Thymus (tissue), 11 donors: ENCODE data around the gene DHX58. TPM values are rescaled to one million over a fixed set of nuclear protein-coding genes. Genes with fewer than 3 reads are reported as not detected.

ENCODE experiments used
- DNase-seq, 9 donors: peaks; one replicate each; pipeline ENCODE4 v3.0.0-alpha.2; 2013; ENCODE audit warnings: low spot score in 9 of 9, low read depth in 6 of 9, missing footprints in 1 of 9
- H3K27ac ChIP-seq, 2 donors: one replicate each; pipeline ENCODE4 v1.5.1; 2013; ENCODE audit warnings: control low read depth in 1 of 2, low read depth in 1 of 2, low read length in 1 of 2, mild to moderate bottlenecking in 1 of 2, moderate library complexity in 1 of 2
- H3K27me3 ChIP-seq, 2 donors: one replicate each; pipeline ENCODE4 v1.5.1; 2013; ENCODE audit warnings: low read length in 1 of 2; ENCODE audit not compliant: control insufficient read depth in 2 of 2, insufficient read depth in 1 of 2
- H3K36me3 ChIP-seq, 2 donors: one replicate each; pipeline ENCODE4 v1.5.1; 2013; ENCODE audit warnings: low read length in 1 of 2, mild to moderate bottlenecking in 1 of 2, moderate library complexity in 1 of 2; ENCODE audit not compliant: control insufficient read depth in 2 of 2, insufficient read depth in 2 of 2
- H3K4me1 ChIP-seq, 2 donors: one replicate each; pipeline ENCODE4 v1.5.1; 2013; ENCODE audit warnings: low read length in 2 of 2; ENCODE audit not compliant: control insufficient read depth in 2 of 2, insufficient read depth in 2 of 2
- H3K4me3 ChIP-seq, 2 donors: one replicate each; pipeline ENCODE4 v1.5.1; 2013; ENCODE audit warnings: low read length in 2 of 2, control low read depth in 1 of 2, mild to moderate bottlenecking in 1 of 2
- H3K9me3 ChIP-seq, 2 donors: one replicate each; pipeline ENCODE4 v1.5.1; 2013; ENCODE audit warnings: low read length in 1 of 2, mild to moderate bottlenecking in 1 of 2; ENCODE audit not compliant: control insufficient read depth in 2 of 2, insufficient read depth in 1 of 2
- WGBS: extraction: QIAGEN DNeasy Blood & Tissue Kit; methylation state at CpG from one replicate; pipeline ENCODE4 v1.1.7; 2013; 5-methylcytosine and 5-hydroxymethylcytosine counted together
- polyA plus RNA-seq: library from polyadenylated mRNA; stranded (reverse); fragments of 200-250 nt; gene quantifications from one replicate; pipeline ENCODE4 v1.2.3, GENCODE V29; 2013
- total RNA-seq: library from RNA; stranded (reverse); fragments of 120-200 nt; gene quantifications from one replicate; pipeline ENCODE4 v1.2.4, GENCODE V29; 2013
- donor health status: healthy.

Gene DHX58
- total and polyA plus RNA-seq, 2 donors = 23.8 to 42.1 TPM

DNA sequence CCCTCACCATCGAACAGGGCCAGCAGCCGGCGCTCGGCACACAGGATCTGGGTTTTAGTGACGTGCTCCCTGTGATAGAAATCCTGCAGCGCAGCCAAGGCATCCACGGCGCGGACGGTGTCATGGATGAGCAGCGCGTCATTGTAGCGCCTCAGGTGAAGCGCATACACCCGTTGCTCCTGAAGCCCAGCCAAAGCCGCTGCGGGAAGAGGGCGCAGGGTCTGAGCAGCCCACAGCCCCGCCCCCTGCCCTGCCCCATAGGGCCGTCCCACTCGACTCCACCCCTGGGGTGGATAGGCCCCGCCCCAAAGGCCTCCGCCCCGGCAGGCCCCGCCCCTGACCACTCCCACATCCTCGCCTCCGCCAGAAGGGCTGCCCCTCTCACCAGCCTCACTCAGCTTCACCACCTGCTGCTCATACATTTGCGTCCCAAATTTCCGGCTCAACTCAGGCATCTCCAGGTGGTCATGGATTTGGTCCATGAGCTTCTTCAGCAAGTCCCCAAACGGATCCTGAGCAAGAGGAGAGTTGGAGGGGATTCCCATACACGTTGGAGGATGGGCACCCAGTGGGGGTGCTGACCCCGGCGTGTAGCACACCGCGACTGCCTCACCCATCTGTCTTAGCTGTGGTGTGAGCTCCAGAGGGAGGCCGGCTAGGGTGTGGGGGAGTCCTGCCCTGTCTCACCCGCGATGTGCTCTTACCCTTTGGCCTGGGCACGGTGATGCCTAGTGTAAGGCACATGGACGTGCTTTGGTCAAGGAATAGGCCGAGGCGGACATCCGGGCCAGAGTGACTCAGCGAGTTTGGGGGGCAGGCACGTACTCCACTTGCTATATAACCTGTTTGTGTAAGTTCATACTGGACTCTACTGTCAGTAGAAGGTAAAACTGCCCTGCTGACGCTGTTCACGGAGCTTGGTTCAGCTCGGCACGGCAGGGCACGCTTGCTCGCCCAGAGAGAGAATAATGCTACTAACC, 4.6 kb downstream of the DHX58 start:
- H3K4me1 ChIP-seq = peaks cover 12 to 45% of the 10 kb centered on the region in 2 donors
- peak in 8 of 9 donors; percentile 79 to 94 (median 90) for DNase-seq
- no peaks in the 10 kb centered on the region for H3K27me3 ChIP-seq
- peak overlapping the region; percentile 38 to 69 for H3K27ac ChIP-seq
- peaks cover 0 to 4% of the 10 kb centered on the region in 2 donors for H3K9me3 ChIP-seq
- WGBS = 40% methylated on average over 51 of the region's 51 CpGs
- H3K4me3 ChIP-seq = peak overlapping the region; percentile 35 to 38
- H3K36me3 ChIP-seq = peaks cover 0 to 8% of the 10 kb centered on the region in 2 donors

GRCh38 chr17:42107124-42107523, 5.4 kb downstream of the DHX58 start:
- Histone ChIP-seq H3K27me3 (no peaks in the 10 kb centered on the region), H3K4me1 (peaks cover 10 to 37% of the 10 kb centered on the region in 2 donors), H3K4me3 (peak overlapping the region; percentile 35 to 38), H3K27ac (no peak overlapping the region), H3K9me3 (peaks cover 0 to 4% of the 10 kb centered on the region in 2 donors), H3K36me3 (peaks cover 0 to 8% of the 10 kb centered on the region in 2 donors)
- 73% methylated on average over 6 of the region's 6 CpGs for WGBS
- no peak for DNase-seq

DNA sequence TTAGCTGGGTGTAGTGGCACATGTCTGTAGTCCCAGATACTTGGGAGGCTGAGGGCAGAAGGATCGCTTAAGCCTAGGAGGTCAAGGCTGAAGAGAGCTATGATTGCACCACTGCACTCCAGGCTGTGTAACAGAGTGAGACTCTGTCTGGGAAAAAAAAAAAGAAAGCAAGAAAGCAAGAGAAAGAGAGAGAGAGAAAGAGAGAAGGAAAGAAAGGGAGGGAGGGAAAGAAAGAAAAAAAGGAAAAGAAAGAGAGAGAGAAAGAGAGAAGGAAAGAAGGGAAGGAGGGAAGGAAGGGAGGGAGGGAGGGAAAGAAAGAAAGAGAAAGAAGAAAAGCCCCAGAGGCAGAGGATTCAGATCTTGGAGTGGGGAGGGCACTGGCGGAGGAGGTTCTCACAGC, 6.5 kb downstream of the DHX58 start:
- WGBS = 96% methylated on average over 2 of the region's 2 CpGs
- no peak overlapping the region for H3K4me3 ChIP-seq
- H3K4me1 ChIP-seq = peaks cover 3 to 26% of the 10 kb centered on the region in 2 donors
- H3K36me3 ChIP-seq = peaks cover 0 to 8% of the 10 kb centered on the region in 2 donors
- no peak for DNase-seq
- peaks cover 0 to 4% of the 10 kb centered on the region in 2 donors for H3K9me3 ChIP-seq
- no peaks in the 10 kb centered on the region for H3K27me3 ChIP-seq
- no peak overlapping the region for H3K27ac ChIP-seq

GRCh38 chr17:42104264-42104663, 8.2 kb downstream of the DHX58 start:
- peaks cover 0 to 8% of the 10 kb centered on the region in 2 donors for H3K36me3 ChIP-seq
- no peak overlapping the region for H3K4me3 ChIP-seq
- WGBS = 99% methylated on average over 3 of the region's 3 CpGs
- no peak overlapping the region for H3K27ac ChIP-seq
- H3K4me1 ChIP-seq = peaks cover 3 to 15% of the 10 kb centered on the region in 2 donors
- no peak for DNase-seq
- peaks cover 0 to 1% of the 10 kb centered on the region in 2 donors for H3K27me3 ChIP-seq
- peaks cover 0 to 4% of the 10 kb centered on the region in 2 donors for H3K9me3 ChIP-seq

- Histone ChIP-seq H3K4me1 (peaks cover 3 to 13% of the 10 kb centered on the region in 2 donors), H3K27me3 (peaks cover 0 to 10% of the 10 kb centered on the region in 2 donors), H3K4me3 (no peak overlapping the region), H3K36me3 (peaks cover 0 to 3% of the 10 kb centered on the region in 2 donors), H3K9me3 (peaks cover 0 to 4% of the 10 kb centered on the region in 2 donors), H3K27ac (no peak overlapping the region)
- DNase-seq = no peak
- WGBS = 97% methylated on average over 11 of the region's 11 CpGs
These were observed 9.1 kb downstream of the DHX58 start for GRCh38 chr17:42103221-42103954.

- H3K9me3 ChIP-seq = no peaks in the 10 kb centered on the region
- WGBS = 62% methylated on average over 14 of the region's 14 CpGs
- DNase-seq = peak in 2 of 9 donors; percentile 58 to 66
- H3K4me1 ChIP-seq = peaks cover 3 to 9% of the 10 kb centered on the region in 2 donors
- no peak overlapping the region for H3K27ac ChIP-seq
- no peak overlapping the region for H3K4me3 ChIP-seq
- H3K36me3 ChIP-seq = peaks cover 0 to 3% of the 10 kb centered on the region in 2 donors
- H3K27me3 ChIP-seq = peaks cover 11 to 27% of the 10 kb centered on the region in 2 donors
These were observed 10.8 kb downstream of the DHX58 start for GRCh38 chr17:42101513-42102292.

DNA sequence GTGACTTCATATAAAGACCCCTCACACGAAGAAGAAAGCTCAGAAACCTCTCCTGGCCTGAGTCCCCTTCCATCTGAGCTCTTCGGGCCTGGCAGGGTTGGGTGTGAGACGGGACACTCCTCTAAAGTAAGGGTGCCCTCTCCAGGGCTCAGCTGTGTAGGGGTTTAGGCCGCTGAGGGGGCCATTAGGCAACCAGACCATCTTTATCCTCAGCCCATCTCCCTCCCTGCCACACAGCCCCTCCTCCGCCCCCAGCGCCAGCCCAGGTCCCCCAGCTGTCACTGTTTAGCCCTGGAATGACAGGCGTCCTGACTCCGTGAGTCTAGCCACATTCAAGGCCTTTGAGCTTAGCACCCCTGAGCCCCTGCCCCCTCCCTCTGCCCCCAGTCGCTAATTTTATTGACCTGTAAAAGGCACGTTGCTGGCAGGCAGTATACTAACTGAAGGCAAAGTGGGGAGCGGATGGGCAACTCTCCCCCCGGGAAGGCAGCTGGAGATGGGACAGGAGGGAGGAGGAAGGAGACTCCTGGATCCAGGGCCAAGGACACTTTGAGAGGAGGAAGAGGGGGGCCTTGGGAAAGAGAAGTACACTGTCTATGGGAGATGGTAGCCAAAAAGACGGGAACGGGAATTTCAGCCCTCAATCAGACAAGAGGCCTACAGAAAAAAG, 13.6 kb downstream of the DHX58 start:
- H3K4me3 ChIP-seq = no peak overlapping the region
- peaks cover 3 to 9% of the 10 kb centered on the region in 2 donors for H3K4me1 ChIP-seq
- H3K9me3 ChIP-seq = no peaks in the 10 kb centered on the region
- no peak overlapping the region for H3K27ac ChIP-seq
- H3K36me3 ChIP-seq = no peaks in the 10 kb centered on the region
- DNase-seq = no peak
- 84% methylated on average over 14 of the region's 14 CpGs for WGBS
- H3K27me3 ChIP-seq = peaks cover 11 to 36% of the 10 kb centered on the region in 2 donors
